ENCODE results near the gene ZNF785. TPM values are rescaled to one million over a fixed set of nuclear protein-coding genes. Genes with fewer than 3 reads are reported as not detected.

Gene ZNF785
- total and polyA plus RNA-seq, 2 donors (not counting 3 experiments of a cell fraction or from before 2014, with no cell fraction given) = 7.8 to 21.9 TPM

GRCh38 chr16:30606004-30606403 is 20.5 kb upstream of the ZNF785 start:
- POLR2A ChIA-PET = no interaction called here
- Histone ChIP-seq H3K9me3 (replicated peaks; ENCODE audit: control insufficient read depth, insufficient read depth, low read length) (no peaks in the 10 kb centered on the region), H4K20me1 (replicated peaks; ENCODE audit: control insufficient read depth, extremely low read depth, insufficient read depth, low read length) (no peaks in the 10 kb centered on the region), H3K36me3 (ENCODE audit: control insufficient read depth in 2 of 2, extremely low read depth in 1 of 2, insufficient read depth in 2 of 2, low read length in 2 of 2) (peaks cover 0 to 22% of the 10 kb centered on the region in 2 experiments), H3K4me3 (replicated peaks in 1 of 3; ENCODE audit: insufficient read depth in 1 of 3, low read depth in 1 of 3, low read length in 3 of 3) (no peak overlapping the region), H3K27me3 (ENCODE audit: control insufficient read depth in 2 of 2, insufficient read depth in 2 of 2, low read length in 2 of 2) (no peaks in the 10 kb centered on the region), H3K4me2 (ENCODE audit: insufficient read depth, low read length) (no peak overlapping the region), H2AFZ (ENCODE audit: low read depth, low read length) (no peak overlapping the region), H3K27ac (ENCODE audit: insufficient read depth, low read depth, low read length) (no peak overlapping the region), H3K9me1 (replicated peaks; ENCODE audit: control insufficient read depth, extremely low read depth, insufficient read depth, low read length) (no peaks in the 10 kb centered on the region), H3K9ac (replicated peaks; ENCODE audit: extremely low read depth, insufficient read depth, low read length) (no peak overlapping the region), H3K79me2 (ENCODE audit: control insufficient read depth, insufficient read depth, low read length) (peaks cover 2% of the 10 kb centered on the region), H3K4me1 (ENCODE audit: control insufficient read depth, extremely low read depth, insufficient read depth, low read length) (peaks cover 4% of the 10 kb centered on the region)
- intact Hi-C loops (cut with micrococcal nuclease) = no loop called here
- dilution Hi-C loops (cut with MboI; ENCODE audit: extremely low pct_ligation_motif_present, low sequenced_read_pairs) = no loop called here
- BruUV-seq (replicated peaks) = no TSS peak
- FAIRE-seq (no peak), DNase-seq (ENCODE audit: low read depth, low spot score) (no peak)
- TF ChIP-seq EZH2 (IDR thresholded peaks at IDR 0.05; ENCODE audit: borderline replicate concordance, low read depth, low read length, severe bottlenecking) (no peak), GATA2 (IDR thresholded peaks at IDR 0.05; ENCODE audit: insufficient read depth, insufficient read length, low read depth, low read length) (no peak), MYC (IDR thresholded peaks at IDR 0.05; ENCODE audit: low read depth, low read length) (no peak), JUN (IDR thresholded peaks at IDR 0.05; ENCODE audit: borderline replicate concordance, insufficient read depth, insufficient read length, low read depth) (no peak), POLR2AphosphoS5 (IDR thresholded peaks at IDR 0.05; ENCODE audit: insufficient read depth, low read depth, low read length) (no peak), FOS (IDR thresholded peaks at IDR 0.05; ENCODE audit: borderline replicate concordance, insufficient read depth, low read length) (no peak), POLR2A (IDR thresholded peaks at IDR 0.05; ENCODE audit: low read depth, low read length) (no peak), MAX (IDR thresholded peaks at IDR 0.05; ENCODE audit: insufficient read depth, insufficient read length) (no peak), CTCF (IDR thresholded peaks at IDR 0.05; ENCODE audit: extremely low read depth in 1 of 2, insufficient read depth in 1 of 2, low read depth in 1 of 2, low read length in 2 of 2) (no peak)
- CTCF ChIA-PET = interaction anchor here (0.6 to 1.1 kb wide), 2 partner anchors 9 to 15 kb away, joined by 3 read pairs; no protein-coding TSS in a partner anchor
